Activated gamma-delta T cell treated with Interleukin-2 at 50 U/mL for 16 hours (primary cell): Measurements from ENCODE around the gene KDM3A.
"Not testable (repeated sequence)": the region's sequence is repeated elsewhere in the genome, so short reads cannot be mapped to it uniquely, and the experiment has no call there.

Experiments
- DNase-seq: peaks from one replicate; pipeline ENCODE4 v3.0.0-alpha.2; 2020

The KDM3A gene

DNA sequence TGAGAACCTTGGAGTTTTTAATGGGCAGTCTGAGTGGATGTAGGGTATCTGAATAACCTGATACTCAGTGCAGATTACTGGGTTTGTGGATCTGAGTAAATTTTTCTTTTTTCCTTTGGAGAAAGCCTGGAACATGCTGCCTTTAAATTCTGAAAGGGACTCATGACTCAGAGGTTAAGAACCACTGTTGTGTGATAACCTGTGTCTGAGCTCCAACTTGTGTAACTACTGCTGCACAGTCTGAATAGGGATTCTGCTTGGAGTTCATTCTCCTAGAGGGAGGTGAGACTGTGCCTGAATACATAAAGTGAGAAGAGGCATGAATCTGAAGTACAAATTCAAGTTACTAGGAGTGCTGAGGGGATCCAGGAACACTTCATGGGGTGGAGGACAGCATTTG lies 36.2 kb downstream of the KDM3A start:
- no peak for DNase-seq

DNA sequence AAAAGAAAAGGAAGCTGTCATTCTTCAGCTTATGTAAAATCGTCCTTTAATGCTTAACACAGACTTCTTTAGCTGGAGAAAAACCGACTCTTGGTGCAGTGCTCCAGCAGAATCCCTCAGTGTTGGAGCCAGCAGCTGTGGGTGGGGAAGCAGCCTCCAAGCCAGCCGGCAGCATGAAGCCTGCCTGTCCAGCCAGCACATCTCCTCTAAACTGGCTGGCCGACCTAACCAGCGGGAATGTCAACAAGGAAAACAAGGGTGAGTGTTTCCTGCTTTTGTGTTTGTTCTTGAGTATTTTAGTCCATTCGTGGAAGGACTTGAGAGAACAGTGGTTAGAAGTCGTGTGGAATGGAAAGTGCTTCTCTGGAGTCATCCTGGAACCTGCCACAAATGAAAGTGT lies 38.9 kb downstream of the KDM3A start:
- DNase-seq: no peak

DNA sequence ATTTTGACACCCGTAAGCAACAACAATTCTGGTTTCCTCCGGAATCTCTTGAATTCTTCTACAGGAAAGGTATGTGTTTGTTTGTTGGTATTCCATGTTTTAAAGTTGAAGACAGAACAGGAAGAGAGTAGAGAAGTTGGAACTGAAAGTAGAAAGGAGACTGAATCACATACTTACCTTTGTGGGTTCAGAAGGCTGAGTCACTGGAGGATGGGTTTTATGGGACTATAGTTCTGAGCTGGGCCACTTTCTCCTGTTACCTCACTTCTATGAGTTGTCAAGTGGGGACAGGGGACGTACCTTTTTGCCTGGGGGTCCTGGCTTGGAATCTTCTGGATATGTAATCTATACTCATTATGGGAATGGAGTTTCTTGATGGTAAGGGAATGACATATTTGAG lies 40.9 kb downstream of the KDM3A start:
- no peak for DNase-seq

DNA sequence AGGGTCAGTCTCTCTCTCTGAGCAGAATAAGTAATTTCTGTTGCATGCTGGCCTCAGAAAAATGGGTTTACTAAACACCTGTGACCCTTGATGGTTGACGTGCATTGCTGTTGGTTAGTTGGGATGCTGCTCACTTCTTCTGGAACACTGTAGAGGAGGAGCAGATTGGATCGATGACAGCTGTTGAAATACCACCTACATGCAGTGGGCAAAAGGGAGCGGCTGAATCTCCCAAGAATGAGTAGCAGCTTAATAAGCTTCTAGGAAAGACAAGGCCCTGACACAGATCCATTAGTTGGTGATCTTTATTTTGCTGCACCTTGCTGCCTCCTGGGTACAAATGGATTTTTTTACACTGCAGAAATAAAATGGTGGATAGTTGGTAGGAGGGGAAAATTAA lies 43.2 kb downstream of the KDM3A start:
- no peak for DNase-seq

DNA sequence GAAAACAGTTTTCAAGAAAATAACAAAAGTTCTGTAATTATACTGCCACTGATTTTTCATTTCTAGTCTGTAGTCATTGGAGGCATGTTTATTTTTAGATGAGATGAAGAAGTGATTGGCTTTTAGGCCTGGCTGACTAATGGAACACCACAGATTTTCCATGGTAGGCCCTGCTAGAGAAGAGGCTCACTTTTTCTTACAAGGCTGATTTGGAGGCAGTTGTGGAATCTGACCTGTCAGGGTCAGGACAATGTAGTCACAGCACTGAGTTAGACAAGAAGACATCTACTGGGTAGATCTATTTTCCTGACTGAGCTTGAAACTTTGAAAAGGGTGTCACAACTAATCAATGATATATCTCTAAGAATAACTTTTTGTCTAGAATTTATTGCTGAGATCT lies 43.9 kb downstream of the KDM3A start:
- DNase-seq: no peak

DNA sequence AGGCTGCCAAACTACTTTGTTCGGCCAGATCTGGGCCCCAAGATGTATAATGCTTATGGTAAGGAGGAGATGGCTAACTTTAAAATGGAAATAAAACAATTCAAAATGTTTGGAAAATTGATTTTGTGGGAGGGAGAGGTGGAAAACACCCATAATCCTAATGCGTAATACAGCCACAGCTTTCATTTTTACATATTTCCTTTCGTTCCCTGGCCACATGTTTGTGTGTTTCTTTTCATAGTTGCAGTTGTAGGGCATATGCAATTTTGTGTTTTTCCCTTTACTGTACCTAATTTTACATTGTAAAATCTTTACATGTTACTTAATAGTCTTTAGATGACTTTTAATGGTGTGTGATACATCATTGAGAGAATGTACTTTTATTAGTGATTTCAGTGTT lies 44.6 kb downstream of the KDM3A start:
- no peak for DNase-seq

DNA sequence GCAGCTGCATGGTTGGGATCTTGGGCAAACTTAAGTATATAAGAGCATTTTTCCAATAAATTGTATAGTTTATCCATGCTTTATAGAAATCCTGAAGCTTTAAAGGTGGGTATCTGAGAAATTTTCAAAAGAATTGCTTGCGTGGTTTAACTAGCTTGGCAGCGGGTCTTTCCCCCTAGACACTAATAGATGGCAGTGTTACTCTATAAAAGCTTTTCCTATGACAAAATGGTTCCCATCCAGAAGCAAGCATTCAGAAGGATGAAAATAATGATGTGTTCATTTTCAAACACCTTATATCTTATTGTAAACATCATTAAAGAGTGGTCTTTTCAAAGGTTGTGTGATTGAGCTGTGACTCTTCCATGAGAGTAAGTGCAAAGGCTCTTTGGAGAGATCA lies 45.9 kb downstream of the KDM3A start:
- DNase-seq: no peak

DNA sequence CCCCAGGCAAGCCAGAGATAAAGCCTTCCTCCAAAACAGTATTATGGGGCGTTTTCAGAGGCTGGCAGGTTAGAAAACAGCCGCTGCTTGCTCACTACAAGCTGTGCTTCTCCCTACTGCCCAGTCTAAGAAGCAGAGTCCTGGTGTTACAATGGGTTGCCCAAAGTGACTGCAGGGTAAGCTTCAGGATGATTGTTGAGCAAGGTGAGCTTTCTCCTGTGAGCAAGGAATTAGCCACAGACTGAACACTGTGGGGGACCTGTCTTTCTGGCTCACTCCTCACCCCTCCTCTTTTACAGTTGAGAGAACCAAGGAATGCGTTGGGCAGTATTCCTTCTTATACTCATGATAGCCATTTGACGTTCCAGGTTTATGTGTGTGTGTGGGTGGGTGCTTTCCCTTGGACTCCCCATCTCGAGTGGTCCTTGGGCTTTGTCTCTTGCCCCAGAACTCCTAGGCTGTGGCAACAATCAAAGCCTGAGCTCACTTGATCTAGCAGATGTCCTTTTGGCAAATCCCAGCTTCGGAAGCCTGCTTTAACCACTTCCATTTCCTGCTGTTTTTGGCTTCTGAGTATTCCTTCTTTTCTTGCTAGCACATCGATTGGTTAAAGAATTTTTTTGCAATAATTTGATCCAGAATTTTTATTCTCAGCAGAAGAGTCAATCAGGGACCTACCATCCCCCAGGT lies 47.5 kb downstream of the KDM3A start:
- DNase-seq: no peak

DNA sequence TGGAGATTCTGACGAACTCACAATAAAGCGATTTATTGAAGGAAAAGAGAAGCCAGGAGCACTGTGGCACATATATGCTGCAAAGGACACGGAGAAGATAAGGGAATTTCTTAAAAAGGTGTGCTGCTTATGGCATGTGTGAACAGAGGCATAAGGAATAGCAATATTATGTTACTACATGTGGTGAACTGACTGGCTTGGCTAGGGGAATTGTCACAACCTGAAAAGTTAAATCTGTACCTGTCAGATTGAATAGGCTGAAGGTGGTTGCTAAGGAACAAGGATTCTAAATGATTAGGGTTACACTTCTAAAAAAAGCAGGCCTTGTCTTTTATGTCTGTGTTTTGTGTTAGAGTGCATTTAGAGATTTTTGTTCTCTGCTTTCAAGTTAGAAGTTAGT lies 48.4 kb downstream of the KDM3A start:
- DNase-seq: no peak

DNA sequence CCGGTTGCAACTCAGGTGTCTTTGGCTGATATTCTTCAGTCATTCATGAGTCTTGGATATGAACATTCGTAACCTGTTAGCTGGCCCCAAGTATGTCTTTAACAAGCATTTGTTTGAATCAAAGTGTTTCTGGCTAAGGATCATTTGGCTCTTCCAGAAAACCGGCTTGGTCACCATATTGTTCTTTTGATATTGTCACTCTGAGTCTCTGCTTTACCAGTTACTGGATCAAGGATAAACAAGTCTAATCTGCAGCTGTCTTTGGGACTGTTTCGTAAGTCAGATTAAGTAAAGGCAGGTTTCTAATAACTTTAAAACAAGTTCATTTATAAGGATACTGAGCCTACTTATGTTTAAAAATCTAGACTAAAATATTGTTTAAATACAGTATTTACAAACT lies 49.1 kb downstream of the KDM3A start:
- DNase-seq: no peak

DNA sequence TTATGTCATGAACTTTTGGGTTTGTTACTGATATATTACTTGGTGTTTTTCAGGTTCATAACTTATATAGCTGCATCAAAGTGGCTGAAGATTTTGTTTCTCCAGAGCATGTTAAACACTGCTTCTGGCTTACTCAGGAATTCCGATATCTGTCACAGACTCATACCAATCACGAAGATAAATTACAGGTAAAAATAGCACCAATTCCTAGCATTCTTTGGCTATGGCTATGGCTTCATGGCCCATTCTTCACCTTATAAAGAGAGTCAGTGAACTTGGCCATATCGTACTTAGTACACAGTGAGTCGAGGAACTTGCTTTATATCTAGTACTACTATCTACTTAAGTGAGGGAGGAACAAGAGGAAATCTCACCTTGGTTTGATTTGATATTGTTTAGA lies 49.9 kb downstream of the KDM3A start:
- DNase-seq: no peak

DNA sequence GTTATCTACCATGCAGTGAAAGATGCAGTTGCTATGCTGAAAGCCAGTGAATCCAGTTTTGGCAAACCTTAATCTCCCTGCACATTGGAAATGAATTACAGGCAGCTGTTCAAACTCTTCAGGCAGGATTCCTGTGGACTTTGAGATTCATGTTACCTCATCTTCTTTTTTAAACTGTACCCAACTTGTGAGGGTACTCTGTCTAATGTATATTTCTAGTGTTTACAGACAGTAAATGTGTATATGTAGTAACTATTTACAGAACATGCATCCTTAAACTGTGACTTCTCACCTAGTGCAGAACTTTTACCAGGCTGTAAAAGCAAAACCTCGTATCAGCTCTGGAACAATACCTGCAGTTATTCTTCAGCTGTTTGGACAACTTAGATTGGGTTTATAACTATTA lies 50.9 kb downstream of the KDM3A start:
- DNase-seq: no peak

DNA sequence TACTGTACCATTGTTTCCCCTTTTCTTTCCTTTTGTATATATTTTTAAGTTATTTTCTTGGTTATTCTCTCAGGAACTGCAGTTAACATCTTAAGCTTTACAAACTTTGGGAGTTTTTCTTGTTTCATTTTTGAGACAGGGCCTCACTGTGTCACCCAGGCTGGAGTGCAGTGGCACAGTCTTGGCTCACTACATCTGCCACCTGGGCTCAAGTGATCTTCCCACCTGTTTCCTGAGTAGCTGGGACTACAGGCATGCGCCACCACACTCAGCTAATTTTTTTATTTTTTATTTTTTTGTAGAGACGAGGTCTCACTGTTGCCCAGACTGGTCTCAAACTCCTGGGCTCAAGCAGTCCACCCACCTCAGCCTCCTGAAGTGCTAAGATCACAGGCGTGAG lies 55.2 kb downstream of the KDM3A start:
- not testable (repeated sequence) for DNase-seq

DNA sequence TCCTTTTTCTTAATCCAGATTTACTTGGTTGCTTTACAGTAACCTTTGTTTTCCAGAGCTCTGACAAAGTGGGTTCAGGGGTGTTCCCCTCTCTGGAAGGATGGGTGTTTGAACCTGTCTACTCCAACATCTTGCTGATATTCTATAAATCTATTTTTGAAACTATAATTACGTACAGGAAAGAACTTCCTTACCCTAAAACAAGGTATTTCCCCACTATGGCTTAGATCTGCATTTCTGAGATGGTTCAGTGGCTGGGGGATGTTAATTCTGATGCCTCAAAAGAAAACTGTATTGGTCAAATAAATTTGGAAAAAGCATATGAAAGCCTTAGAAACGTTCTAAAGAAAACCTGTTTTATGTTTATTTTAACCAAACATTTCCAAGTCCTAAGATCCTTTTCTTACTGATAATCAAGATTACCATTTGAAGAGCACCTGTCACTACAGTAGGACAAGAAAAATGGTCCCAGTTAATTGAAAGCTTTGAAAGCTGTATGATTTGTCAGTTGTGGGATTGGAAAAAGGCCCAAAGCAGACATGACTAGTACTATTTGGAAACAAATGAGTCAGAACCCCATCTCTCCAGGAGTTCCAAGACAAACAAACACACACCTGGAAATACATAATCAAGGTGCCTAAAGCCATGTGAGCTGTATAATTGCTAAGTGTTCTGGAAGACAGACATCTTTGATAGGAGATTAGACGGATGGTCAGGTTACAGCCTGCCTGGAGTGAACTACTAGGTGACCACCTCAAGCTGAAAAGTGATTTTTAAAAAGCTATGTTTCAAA lies 57.5 kb downstream of the KDM3A start:
- DNase-seq: no peak

DNA sequence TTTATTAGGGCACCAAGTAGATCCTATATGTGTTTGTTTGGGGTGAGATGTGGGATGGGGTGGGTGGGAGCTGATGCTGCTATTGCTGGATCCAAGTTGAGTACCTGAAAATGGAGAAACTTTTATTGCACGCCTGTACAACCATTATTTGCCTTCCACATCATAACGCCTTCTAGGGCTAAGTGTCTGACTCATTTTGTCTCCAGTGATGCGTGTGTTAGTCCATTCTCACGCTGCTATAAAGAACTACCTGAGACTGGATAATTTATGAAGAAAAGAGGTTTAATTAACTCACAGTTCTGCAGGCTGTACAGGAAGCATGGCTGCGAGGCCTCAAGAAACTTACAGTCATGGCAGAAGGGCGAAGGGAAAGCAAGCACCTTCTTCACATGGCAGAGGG lies 58.2 kb downstream of the KDM3A start:
- DNase-seq: no peak

DNA sequence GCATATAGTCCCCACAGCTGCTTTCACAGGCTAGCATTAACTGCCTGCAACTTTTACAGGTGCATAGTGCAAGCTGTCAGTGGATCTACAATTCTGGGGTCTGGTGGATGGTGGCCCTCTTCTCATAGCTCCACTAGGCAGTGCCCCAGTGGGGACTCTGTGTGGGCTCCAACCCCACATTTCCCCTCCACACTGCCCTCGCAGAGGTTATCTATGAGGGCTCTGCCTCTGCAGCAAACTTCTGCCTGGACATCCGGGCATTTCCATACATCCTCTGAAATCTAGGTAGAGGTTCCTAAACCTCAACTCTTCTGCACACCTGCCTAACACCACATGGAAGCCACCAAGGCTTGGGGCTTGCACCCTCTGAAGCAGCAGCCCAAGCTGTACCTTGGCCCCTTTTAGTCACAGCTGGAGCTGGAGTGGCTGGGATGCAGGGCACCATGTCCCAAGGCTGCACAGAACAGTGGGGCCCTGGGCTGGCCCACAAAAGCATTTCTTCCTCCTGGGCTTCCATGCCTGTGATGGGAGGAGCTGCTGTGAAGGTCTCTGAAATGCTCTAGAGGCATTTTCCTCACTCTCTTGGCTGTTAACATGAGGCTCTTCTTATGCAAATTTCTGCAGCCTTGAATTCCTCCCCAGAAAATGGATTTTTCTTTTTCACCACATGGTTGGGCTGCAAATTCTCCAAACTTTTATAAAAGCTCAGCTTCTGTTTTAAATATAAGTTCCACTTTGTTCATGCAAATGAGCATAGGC lies 59.3 kb downstream of the KDM3A start:
- DNase-seq: no peak

DNA sequence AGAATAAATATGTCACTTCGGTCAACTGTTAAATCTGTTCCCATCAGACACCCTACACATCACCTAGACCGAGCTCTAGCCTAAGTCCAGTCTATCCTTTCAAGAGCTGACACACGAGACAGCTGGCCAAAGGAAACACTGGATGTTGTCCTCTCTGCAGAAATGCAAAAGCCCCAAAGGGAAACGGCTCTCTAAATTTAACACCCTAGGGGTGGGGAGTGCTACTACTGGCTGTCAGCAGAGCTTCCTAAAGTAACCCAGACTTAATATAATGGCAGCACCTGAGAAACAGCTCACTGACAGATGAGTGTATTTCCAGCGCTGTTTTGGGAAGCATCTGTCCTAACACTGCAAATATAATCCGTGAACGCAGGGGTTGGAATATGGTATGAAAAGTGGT lies 66.4 kb downstream of the KDM3A start:
- no peak for DNase-seq

DNA sequence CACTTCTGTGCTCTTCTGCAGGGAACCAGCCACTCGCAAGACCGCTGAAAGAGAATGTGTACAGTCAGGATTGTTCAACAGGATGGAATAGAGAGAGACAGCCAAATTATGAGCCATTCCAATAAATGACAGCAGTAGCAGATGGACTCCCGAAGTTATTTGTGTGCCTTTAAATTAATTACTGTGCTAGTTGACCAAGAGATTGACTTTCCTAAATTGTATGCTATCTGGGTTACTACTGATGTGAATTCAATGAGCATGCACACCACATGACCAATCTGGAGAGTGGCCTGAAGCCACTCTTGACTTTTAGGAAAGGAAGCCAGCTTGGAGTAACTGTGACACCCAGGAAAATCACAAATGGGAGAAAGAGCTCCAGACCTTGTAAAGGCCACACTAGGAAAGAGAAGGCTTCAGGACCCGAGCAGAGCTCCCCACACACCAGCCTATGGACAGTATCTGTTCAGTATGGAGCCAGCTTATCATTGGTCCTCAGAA lies 69.3 kb downstream of the KDM3A start:
- no peak for DNase-seq

DNA sequence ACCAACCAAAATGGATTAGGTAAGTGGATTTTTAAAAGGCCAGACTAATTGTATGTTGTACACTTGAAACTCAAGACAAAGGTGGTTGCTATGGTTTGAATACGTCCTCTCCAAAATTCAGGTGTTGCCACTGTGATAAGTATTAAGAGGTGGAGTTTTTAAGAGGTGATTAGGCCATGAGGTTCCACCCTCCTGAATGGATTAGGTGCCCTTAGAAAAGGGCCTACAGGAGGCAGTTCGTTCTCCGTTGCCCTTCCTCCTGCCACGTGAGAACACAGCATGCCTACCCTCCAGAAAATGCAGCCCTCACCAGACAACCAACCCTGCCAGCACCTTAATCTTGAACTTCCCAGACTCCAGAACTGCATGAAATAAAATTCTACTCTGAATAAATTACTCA lies 70.9 kb downstream of the KDM3A start:
- no peak for DNase-seq

DNA sequence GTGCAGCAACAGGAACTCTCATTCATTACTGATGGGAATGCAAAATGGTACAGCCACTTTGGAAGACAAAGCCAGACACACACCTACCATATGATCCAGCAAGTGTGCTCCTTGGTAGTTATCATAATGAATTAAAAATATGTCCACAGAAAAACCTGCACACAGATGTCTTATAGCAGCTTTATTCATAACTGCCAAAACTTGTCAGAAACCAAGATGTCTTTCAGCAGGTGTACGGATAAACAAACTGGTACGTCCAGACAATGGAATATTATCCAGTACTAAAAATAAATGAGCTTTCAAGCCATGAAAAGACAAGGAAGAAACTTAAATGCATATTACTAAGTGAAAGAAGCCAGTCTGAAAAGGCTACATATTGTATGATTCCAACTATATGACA lies 71.7 kb downstream of the KDM3A start:
- DNase-seq: no peak

DNA sequence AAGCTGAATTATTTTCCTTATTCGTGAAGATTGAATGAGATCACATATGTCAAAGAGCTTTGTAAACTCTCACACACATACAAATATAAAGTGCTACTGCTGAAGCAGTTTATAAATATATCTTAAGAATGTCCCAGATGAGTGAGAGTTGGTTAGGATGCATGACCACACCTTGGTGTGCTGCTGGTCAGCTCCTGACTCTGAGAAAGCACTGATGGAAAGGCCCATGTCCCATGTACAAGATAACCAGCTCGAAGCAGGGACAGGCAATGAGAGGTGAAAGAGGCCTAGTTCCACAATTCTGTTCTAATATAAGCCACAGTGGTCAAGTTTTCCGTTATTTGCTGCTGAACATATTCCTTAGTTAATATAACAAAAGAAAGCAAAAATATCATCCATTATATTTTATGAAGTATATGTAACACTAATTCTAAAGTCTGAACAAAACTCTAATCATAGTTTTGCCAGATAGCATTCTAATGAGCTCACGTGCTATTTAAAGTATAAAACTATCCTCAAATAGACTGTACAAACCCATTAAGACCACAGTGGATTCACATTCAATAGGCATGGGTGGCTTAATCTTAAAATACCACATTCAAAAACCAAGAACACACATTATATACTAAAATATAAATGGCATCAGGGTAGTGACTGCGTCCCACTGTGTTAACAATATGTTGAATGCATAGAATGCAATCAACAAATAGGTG lies 72.9 kb downstream of the KDM3A start:
- DNase-seq: no peak

DNA sequence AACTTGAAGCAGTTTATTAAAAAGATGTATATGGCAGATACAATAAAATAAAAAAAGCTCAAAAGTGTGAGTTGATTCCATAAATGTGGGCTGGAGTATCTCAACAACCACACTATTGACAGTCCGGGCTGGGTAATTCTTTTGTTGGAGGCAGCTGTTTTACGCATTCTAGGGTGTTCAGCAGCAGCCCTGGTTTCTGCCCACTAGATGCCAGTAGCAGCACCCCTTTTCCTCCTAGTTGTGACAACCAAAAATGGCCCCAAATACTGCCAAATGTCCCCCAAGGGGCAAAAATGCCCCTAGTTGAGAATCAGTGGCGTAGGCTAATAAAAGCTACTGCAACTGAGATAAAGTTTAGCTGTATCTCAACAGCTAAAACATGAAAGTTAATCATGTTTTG lies 77.3 kb downstream of the KDM3A start:
- DNase-seq: peak; percentile 16

DNA sequence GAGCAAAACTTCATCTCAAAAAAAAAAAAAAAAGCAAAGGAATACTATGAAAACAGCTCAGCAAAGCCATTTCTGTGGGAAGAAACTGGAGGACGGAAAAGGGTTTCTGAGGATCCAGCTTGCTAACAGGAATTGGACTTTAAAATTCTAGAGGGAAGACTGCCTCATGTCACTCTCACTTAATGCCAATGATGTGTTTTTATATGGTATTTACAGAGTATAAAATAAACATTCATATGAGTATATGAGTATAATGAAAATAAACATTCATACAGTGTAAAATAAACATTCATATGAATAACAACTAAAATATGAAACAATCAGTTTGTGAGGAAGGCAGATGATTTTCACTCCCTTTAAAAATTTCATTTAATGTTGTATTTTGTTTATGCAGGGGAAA lies 78.2 kb downstream of the KDM3A start:
- DNase-seq: no peak
